Hepatocyte (in vitro differentiated cells): ENCODE results near the gene UTS2R. TPM values are rescaled to one million over a fixed set of nuclear protein-coding genes. Genes with fewer than 3 reads are reported as not detected.

Source experiments
- DNase-seq: peaks from one replicate; pipeline ENCODE4 v3.0.0-alpha.2; 2016; ENCODE audit warnings: low spot score
- H2AFZ ChIP-seq: fragments of 200-600 bp; sonication (generic); 2 replicates; pipeline ENCODE4 v1.6.0; 2016; ENCODE audit warnings: antibody characterized with exemption, mild to moderate bottlenecking
- H3K27ac ChIP-seq: fragments of 200-600 bp; sonication (generic); 2 replicates; pipeline ENCODE4 v1.5.1; 2016; ENCODE audit warnings: mild to moderate bottlenecking
- H3K27me3 ChIP-seq: fragments of 200-600 bp; sonication (generic); 2 replicates; pipeline ENCODE4 v1.6.1; 2016
- H3K36me3 ChIP-seq: fragments of 200-600 bp; sonication (generic); replicated peaks from 2 replicates; pipeline ENCODE4 v1.5.1; 2016; ENCODE audit warnings: low read depth; ENCODE audit not compliant: insufficient read depth
- H3K4me1 ChIP-seq: fragments of 200-600 bp; sonication (generic); 2 replicates; pipeline ENCODE4 v1.5.1; 2016; ENCODE audit warnings: mild to moderate bottlenecking, moderate library complexity; ENCODE audit not compliant: insufficient read depth
- H3K4me2 ChIP-seq: fragments of 200-600 bp; sonication (generic); 2 replicates; pipeline ENCODE4 v1.6.0; 2016
- H3K4me3 ChIP-seq: fragments of 200-600 bp; sonication (generic); 2 replicates; pipeline ENCODE4 v1.5.1; 2016; ENCODE audit warnings: mild to moderate bottlenecking
- H3K79me2 ChIP-seq: fragments of 200-600 bp; sonication (generic); 2 replicates; pipeline ENCODE4 v1.6.0; 2017; ENCODE audit warnings: mild to moderate bottlenecking
- H3K9me2 ChIP-seq: fragments of 200-600 bp; sonication (generic); replicated peaks from 2 replicates; pipeline ENCODE4 v1.6.0; 2017; ENCODE audit warnings: mild to moderate bottlenecking; ENCODE audit not compliant: insufficient read depth
- H3K9me3 ChIP-seq: fragments of 200-600 bp; sonication (generic); 2 replicates; pipeline ENCODE4 v1.5.1; 2016; ENCODE audit warnings: low read depth, mild to moderate bottlenecking
- H4K20me1 ChIP-seq: fragments of 200-600 bp; sonication (generic); 2 replicates; pipeline ENCODE4 v1.6.0; 2016; ENCODE audit warnings: mild to moderate bottlenecking; ENCODE audit not compliant: insufficient read depth, poor library complexity, severe bottlenecking
- EZH2 ChIP-seq: fragments of 200-600 bp; sonication (generic); IDR thresholded peaks from 2 replicates; pipeline ENCODE4 v1.6.1; 2016; ENCODE audit warnings: antibody characterized with exemption, mild to moderate bottlenecking, borderline replicate concordance
- EZH2phosphoT487 ChIP-seq: fragments of 200-600 bp; sonication (generic); IDR thresholded peaks from one replicate; pipeline ENCODE4 v1.6.1; 2018; ENCODE audit warnings: antibody characterized with exemption, mild to moderate bottlenecking, low read depth, moderate library complexity; ENCODE audit not compliant: unreplicated experiment, severe bottlenecking
- WGBS: methylation state at CpG from one replicate; pipeline ENCODE4 v1.1.6; 2016; ENCODE audit warnings: low lambda C conversion rate; ENCODE audit errors: missing lambda C conversion rate; 5-methylcytosine and 5-hydroxymethylcytosine counted together
- polyA plus RNA-seq: library from polyadenylated mRNA; unstranded; fragments of >200 nt; fragmentation: Nextera tagmentation; extraction: Ambion mirVana; gene quantifications from 2 replicates; pipeline ENCODE4 v1.2.1, GENCODE V29; 2016
- total RNA-seq: library from RNA; depleted of rRNA; stranded (reverse); fragments of >200 nt; gene quantifications from 2 replicates; pipeline ENCODE4 v1.2.3, GENCODE V29; 2014
- TF ChIP-seq, protein P1 (sequence below): fragments of 200-600 bp; sonication (generic); IDR thresholded peaks from 2 replicates; pipeline ENCODE4 v1.5.1; 2016; ENCODE audit warnings: antibody characterized with exemption, mild to moderate bottlenecking; ENCODE audit not compliant: poor library complexity

Gene UTS2R
- total and polyA plus RNA-seq, 2 experiments from 2014 or later: 0.10 TPM; not detected in 1

DNA sequence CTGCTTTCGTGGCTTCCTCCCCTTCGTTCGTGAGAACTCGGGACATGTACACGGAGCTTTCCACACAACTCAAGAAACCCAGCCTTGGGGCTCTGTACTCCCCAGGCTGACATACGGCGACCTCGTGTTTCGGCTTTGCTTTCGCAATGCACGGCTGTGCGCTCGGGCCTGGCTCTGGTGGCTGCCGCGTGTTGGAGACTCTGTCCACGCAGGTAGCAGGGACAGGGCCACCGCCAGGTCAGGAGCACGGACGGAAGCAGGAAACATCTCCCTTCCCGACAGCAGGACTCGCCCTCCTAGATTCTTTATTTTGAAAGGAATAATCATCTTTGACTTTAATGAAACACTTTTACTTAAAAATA lies 17.3 kb downstream of the UTS2R start:
- Histone ChIP-seq H3K4me1 (peaks cover 14% of the 10 kb centered on the region), H3K36me3 (no peaks in the 10 kb centered on the region), H3K4me3 (no peak overlapping the region), H4K20me1 (no peaks in the 10 kb centered on the region), H3K9me3 (no peaks in the 10 kb centered on the region), H3K27me3 (no peaks in the 10 kb centered on the region), H3K27ac (no peak overlapping the region), H3K79me2 (no peaks in the 10 kb centered on the region), H3K9me2 (no peaks in the 10 kb centered on the region), H3K4me2 (no peak overlapping the region), H2AFZ (no peak overlapping the region)
- 96% methylated on average over 18 of the region's 21 CpGs for WGBS
- no peak for DNase-seq
- TF ChIP-seq EZH2 (no peak), EZH2phosphoT487 (no peak)
- TF ChIP-seq, protein P1, sequence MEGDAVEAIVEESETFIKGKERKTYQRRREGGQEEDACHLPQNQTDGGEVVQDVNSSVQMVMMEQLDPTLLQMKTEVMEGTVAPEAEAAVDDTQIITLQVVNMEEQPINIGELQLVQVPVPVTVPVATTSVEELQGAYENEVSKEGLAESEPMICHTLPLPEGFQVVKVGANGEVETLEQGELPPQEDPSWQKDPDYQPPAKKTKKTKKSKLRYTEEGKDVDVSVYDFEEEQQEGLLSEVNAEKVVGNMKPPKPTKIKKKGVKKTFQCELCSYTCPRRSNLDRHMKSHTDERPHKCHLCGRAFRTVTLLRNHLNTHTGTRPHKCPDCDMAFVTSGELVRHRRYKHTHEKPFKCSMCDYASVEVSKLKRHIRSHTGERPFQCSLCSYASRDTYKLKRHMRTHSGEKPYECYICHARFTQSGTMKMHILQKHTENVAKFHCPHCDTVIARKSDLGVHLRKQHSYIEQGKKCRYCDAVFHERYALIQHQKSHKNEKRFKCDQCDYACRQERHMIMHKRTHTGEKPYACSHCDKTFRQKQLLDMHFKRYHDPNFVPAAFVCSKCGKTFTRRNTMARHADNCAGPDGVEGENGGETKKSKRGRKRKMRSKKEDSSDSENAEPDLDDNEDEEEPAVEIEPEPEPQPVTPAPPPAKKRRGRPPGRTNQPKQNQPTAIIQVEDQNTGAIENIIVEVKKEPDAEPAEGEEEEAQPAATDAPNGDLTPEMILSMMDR: no peak

DNA sequence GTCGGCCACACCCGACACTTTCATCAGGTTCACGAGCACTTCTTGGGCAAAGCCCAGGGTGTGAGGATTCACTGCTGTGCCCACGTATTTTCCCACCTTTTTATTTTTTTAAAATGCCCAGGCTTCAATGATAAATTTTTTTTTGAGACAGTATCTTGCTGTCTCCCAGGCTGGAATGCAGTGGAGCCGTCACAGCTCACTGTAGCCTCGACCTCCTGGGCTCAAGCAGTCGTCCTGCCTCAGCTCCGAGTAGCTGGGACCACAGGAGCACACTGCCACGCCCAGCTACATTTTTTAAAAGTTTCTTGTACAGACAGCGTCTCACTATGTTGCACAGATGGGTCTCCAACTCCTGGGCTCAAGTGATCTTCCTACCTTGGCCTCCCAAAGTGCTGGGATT lies 17.8 kb downstream of the UTS2R start:
- H3K27me3 ChIP-seq: no peaks in the 10 kb centered on the region
- H2AFZ ChIP-seq: no peak overlapping the region
- no peaks in the 10 kb centered on the region for H3K79me2 ChIP-seq
- WGBS: 83% methylated on average over 10 of the region's 10 CpGs
- no peaks in the 10 kb centered on the region for H3K36me3 ChIP-seq
- peak; percentile 1 for DNase-seq
- no peaks in the 10 kb centered on the region for H4K20me1 ChIP-seq
- TF ChIP-seq, protein P1: no peak
- TF ChIP-seq EZH2 (no peak), EZH2phosphoT487 (no peak)
- H3K9me2 ChIP-seq: no peaks in the 10 kb centered on the region
- no peak overlapping the region for H3K4me2 ChIP-seq
- no peak overlapping the region for H3K27ac ChIP-seq
- no peak overlapping the region for H3K4me3 ChIP-seq
- H3K9me3 ChIP-seq: no peaks in the 10 kb centered on the region
- H3K4me1 ChIP-seq: peaks cover 14% of the 10 kb centered on the region

DNA sequence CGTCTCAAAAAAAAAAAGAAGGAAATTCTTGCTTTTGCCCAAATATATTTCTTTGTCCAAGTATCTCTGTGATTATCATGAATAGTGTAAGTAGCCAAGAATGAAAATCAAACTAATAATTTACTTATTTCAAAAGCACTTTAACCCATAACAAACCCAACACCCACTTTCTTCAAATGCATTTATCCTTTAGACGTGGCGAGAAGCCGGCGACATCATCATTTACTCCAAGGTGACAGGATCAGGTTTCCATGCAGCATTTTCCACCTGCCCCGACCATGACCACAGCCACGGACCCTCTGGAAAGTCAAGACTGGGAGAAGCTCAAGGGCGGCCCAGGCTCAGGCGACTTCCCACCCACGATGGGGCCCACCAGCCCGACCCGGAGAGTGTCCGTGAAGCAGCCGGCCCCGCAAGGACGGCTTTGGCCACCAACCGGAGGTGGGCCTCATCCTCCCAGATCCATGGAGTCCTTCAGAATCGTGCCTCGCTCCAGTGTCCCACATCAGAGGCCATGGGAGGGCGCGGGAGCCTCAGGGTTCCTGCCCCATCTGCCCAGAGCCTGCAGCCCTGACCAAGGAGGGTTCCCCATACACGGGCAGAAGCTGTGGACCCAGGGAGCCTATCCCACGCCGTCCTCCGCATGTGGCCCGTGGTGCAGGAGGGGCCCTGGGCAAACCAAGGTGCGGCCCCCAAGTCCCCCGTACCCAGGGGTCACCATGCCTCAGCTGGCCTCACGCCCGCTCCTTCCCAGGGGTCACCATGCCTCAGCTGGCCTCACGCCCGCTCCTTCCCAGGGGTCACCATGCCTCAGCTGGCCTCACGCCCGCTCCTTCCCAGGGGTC lies 18.7 kb downstream of the UTS2R start:
- no peaks in the 10 kb centered on the region for H3K27me3 ChIP-seq

GRCh38 chr17:82390860-82391435 lies 19.4 kb downstream of the UTS2R start:
- no peak for DNase-seq
- Histone ChIP-seq H3K4me3 (no peak overlapping the region), H3K4me2 (no peak overlapping the region), H3K27ac (no peak overlapping the region), H3K36me3 (no peaks in the 10 kb centered on the region), H2AFZ (no peak overlapping the region), H3K9me2 (no peaks in the 10 kb centered on the region), H3K9me3 (no peaks in the 10 kb centered on the region), H4K20me1 (no peaks in the 10 kb centered on the region), H3K79me2 (no peaks in the 10 kb centered on the region), H3K4me1 (peaks cover 8% of the 10 kb centered on the region), H3K27me3 (no peaks in the 10 kb centered on the region)
- TF ChIP-seq EZH2 (no peak), EZH2phosphoT487 (no peak)
- TF ChIP-seq, protein P1: no peak
- WGBS: 90% methylated on average over 13 of the region's 13 CpGs

More for the DNA sequence above, 18.7 kb downstream of the UTS2R start:
- 95% methylated on average over 30 of the region's 34 CpGs for WGBS
- Histone ChIP-seq H3K36me3 (no peaks in the 10 kb centered on the region), H3K79me2 (no peaks in the 10 kb centered on the region), H3K4me1 (peaks cover 9% of the 10 kb centered on the region), H3K27ac (no peak overlapping the region), H4K20me1 (no peaks in the 10 kb centered on the region), H3K9me3 (no peaks in the 10 kb centered on the region), H3K4me3 (no peak overlapping the region), H3K9me2 (no peaks in the 10 kb centered on the region), H3K4me2 (no peak overlapping the region), H2AFZ (no peak overlapping the region)
- TF ChIP-seq EZH2phosphoT487 (no peak), EZH2 (no peak)
- DNase-seq: no peak
